Measurements from ENCODE around the gene F13A1.

- TF ChIP-seq CTCF (IDR thresholded peaks at IDR 0.05) (no peak), POLR2A (IDR thresholded peaks at IDR 0.05) (no peak)
Observed at GRCh38 chr6:6332811-6333244, 12.4 kb upstream of the F13A1 start.
